K562 (cell line): ENCODE data around the gene HCN4.

Source experiments
- BRF1 ChIP-seq: IDR thresholded peaks from 3 replicates; pipeline ENCODE4 v1.6.1; 2011; ENCODE audit warnings: borderline replicate concordance, mild to moderate bottlenecking; ENCODE audit not compliant: insufficient read length; ENCODE audit errors: extremely low read depth
- CC2D1A ChIP-seq: fragments of 450-650 bp; IDR thresholded peaks from 2 replicates; pipeline ENCODE4 v1.6.1; 2017; ENCODE audit warnings: mild to moderate bottlenecking
- ETS2 ChIP-seq: IDR thresholded peaks from 2 replicates; pipeline ENCODE4 v1.6.1; 2016; ENCODE audit warnings: borderline replicate concordance, missing genetic modification characterization, mild to moderate bottlenecking, moderate library complexity, missing compliant biosample characterization; ENCODE audit not compliant: poor library complexity, severe bottlenecking
- HMG20A ChIP-seq: fragments of 450-650 bp; formaldehyde crosslinking; conservative IDR thresholded peaks from 2 replicates; pipeline ENCODE4 v1.4.0; 2020; ENCODE audit warnings: mild to moderate bottlenecking, mixed read lengths
- JUNB ChIP-seq: fragments of 450-650 bp; formaldehyde crosslinking; conservative IDR thresholded peaks from 2 replicates; pipeline ENCODE4 v1.4.0; 2020; ENCODE audit warnings: mild to moderate bottlenecking
- KDM1A ChIP-seq, 2 experiments: fragments of 450-650 bp; IDR thresholded peaks; 2 replicates each; pipeline ENCODE4 v1.6.1; 2016; ENCODE audit warnings: mild to moderate bottlenecking in 2 of 2
- MTA3 ChIP-seq: fragments of 450-650 bp; formaldehyde crosslinking; IDR thresholded peaks from 2 replicates; pipeline ENCODE4 v1.6.1; 2017; ENCODE audit warnings: mild to moderate bottlenecking, borderline replicate concordance
- NFE2 ChIP-seq: IDR thresholded peaks from 2 replicates; pipeline ENCODE4 v1.6.1; 2014; ENCODE audit warnings: antibody characterized with exemption, low read depth
- POLR2G ChIP-seq: fragments of 200-400 bp; formaldehyde crosslinking; IDR thresholded peaks from 2 replicates; pipeline ENCODE4 v1.6.1; 2017; ENCODE audit warnings: low read depth, mild to moderate bottlenecking, antibody characterized with exemption, low read length, moderate library complexity
- SRSF1 ChIP-seq: fragments of 200-400 bp; formaldehyde crosslinking; IDR thresholded peaks from 2 replicates; pipeline ENCODE4 v1.6.1; 2017; ENCODE audit warnings: mild to moderate bottlenecking, low read depth, low read length, moderate library complexity
- TF ChIP-seq, protein P1 (sequence below), 2 experiments: fragments of 450-650 bp; IDR thresholded peaks; 2 replicates each; pipeline ENCODE4 v1.6.1; 2018; ENCODE audit warnings: mild to moderate bottlenecking in 2 of 2, low read depth in 1 of 2; ENCODE audit not compliant: partially characterized antibody in 2 of 2
- TF ChIP-seq, protein P2 (sequence below), 3 experiments: IDR thresholded peaks in 2 of 3; conservative IDR thresholded peaks in 1 of 3; 2 replicates each; pipeline ENCODE4 v1.5.1; 2011 to 2012; ENCODE audit warnings: low read length in 3 of 3, mild to moderate bottlenecking in 3 of 3, control low read depth in 2 of 3, improper control_type of control experiment in 1 of 3, inconsistent platforms in 1 of 3, low read depth in 1 of 3, mixed read lengths in 1 of 3, moderate library complexity in 1 of 3; ENCODE audit not compliant: insufficient read depth in 2 of 3
- TF ChIP-seq, protein P3 (sequence below): fragments of 250-450 bp; sonication (Bioruptor Pico); IDR thresholded peaks from 2 replicates; pipeline ENCODE4 v1.8.0; 2021; ENCODE audit warnings: moderate library complexity, mild to moderate bottlenecking, inconsistent platforms

DNA sequence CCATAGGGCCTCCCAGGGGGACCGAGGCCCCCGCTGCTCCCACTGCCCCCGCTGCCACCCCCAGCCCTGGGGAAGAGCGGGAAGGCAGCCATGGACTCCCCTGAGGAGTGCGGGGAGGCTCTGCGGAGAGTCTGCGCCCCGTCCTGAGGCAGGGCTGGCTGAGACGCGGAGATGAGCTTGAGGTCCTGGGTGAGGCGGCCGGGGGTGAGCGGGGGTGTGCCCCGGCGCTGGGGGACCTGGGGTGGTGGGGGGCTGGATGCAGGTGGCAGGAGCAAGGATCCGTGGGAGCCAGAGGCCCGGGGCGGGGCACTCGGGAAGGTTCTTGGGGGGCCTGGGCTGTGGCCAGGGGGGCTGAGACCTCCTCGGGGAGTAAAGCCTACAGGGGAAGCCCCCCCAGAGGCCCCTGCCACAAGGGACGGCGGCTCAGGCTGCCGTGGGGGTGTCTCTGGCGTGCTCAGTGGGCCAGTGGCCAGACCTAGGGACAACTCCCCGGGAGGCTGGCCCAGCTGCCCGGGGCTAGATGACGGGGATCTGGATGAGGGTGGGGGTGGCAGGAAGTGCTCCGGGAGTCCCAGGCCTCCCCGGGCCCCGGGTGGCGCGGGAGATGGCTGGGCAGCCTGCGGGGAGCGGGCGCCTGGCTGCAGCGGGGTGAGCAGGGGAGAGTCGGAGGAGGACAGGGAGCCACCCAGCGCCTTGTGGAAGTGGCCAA, 45.9 kb downstream of the HCN4 start:
- TF ChIP-seq, protein P1, sequence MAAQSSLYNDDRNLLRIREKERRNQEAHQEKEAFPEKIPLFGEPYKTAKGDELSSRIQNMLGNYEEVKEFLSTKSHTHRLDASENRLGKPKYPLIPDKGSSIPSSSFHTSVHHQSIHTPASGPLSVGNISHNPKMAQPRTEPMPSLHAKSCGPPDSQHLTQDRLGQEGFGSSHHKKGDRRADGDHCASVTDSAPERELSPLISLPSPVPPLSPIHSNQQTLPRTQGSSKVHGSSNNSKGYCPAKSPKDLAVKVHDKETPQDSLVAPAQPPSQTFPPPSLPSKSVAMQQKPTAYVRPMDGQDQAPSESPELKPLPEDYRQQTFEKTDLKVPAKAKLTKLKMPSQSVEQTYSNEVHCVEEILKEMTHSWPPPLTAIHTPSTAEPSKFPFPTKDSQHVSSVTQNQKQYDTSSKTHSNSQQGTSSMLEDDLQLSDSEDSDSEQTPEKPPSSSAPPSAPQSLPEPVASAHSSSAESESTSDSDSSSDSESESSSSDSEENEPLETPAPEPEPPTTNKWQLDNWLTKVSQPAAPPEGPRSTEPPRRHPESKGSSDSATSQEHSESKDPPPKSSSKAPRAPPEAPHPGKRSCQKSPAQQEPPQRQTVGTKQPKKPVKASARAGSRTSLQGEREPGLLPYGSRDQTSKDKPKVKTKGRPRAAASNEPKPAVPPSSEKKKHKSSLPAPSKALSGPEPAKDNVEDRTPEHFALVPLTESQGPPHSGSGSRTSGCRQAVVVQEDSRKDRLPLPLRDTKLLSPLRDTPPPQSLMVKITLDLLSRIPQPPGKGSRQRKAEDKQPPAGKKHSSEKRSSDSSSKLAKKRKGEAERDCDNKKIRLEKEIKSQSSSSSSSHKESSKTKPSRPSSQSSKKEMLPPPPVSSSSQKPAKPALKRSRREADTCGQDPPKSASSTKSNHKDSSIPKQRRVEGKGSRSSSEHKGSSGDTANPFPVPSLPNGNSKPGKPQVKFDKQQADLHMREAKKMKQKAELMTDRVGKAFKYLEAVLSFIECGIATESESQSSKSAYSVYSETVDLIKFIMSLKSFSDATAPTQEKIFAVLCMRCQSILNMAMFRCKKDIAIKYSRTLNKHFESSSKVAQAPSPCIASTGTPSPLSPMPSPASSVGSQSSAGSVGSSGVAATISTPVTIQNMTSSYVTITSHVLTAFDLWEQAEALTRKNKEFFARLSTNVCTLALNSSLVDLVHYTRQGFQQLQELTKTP (IDR thresholded peaks at IDR 0.05; ENCODE audit: low read depth in 1 of 2, partially characterized antibody in 2 of 2): no peak
- TF ChIP-seq, protein P2, sequence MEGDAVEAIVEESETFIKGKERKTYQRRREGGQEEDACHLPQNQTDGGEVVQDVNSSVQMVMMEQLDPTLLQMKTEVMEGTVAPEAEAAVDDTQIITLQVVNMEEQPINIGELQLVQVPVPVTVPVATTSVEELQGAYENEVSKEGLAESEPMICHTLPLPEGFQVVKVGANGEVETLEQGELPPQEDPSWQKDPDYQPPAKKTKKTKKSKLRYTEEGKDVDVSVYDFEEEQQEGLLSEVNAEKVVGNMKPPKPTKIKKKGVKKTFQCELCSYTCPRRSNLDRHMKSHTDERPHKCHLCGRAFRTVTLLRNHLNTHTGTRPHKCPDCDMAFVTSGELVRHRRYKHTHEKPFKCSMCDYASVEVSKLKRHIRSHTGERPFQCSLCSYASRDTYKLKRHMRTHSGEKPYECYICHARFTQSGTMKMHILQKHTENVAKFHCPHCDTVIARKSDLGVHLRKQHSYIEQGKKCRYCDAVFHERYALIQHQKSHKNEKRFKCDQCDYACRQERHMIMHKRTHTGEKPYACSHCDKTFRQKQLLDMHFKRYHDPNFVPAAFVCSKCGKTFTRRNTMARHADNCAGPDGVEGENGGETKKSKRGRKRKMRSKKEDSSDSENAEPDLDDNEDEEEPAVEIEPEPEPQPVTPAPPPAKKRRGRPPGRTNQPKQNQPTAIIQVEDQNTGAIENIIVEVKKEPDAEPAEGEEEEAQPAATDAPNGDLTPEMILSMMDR (IDR thresholded peaks at IDR 0.05 in 2 of 3, conservative IDR thresholded peaks at IDR 0.05 in 1 of 3; ENCODE audit: insufficient read depth in 2 of 3, low read depth in 1 of 3, low read length in 3 of 3): no peak
- TF ChIP-seq CC2D1A: no peak
- no peak for TF ChIP-seq HMG20A
- TF ChIP-seq ETS2 (tag): no peak
- TF ChIP-seq MTA3: no peak
- TF ChIP-seq, protein P3, sequence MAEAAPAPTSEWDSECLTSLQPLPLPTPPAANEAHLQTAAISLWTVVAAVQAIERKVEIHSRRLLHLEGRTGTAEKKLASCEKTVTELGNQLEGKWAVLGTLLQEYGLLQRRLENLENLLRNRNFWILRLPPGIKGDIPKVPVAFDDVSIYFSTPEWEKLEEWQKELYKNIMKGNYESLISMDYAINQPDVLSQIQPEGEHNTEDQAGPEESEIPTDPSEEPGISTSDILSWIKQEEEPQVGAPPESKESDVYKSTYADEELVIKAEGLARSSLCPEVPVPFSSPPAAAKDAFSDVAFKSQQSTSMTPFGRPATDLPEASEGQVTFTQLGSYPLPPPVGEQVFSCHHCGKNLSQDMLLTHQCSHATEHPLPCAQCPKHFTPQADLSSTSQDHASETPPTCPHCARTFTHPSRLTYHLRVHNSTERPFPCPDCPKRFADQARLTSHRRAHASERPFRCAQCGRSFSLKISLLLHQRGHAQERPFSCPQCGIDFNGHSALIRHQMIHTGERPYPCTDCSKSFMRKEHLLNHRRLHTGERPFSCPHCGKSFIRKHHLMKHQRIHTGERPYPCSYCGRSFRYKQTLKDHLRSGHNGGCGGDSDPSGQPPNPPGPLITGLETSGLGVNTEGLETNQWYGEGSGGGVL: no peak
- no peak for TF ChIP-seq KDM1A (IDR thresholded peaks at IDR 0.05)
- no peak for TF ChIP-seq BRF1
- no peak for TF ChIP-seq NFE2
- no peak for TF ChIP-seq JUNB (CRISPR knock-in tag)
- no peak for TF ChIP-seq SRSF1
- no peak for TF ChIP-seq POLR2G
